Muscle of leg (tissue), 11 donors: ENCODE measurements around the gene PRSS56. TPM values are rescaled to one million over a fixed set of nuclear protein-coding genes. Genes with fewer than 3 reads are reported as not detected.
"Not testable (repeated sequence)": the region's sequence is repeated elsewhere in the genome, so short reads cannot be mapped to it uniquely, and the experiment has no call there.

Source experiments
- DNase-seq: peaks from one replicate; pipeline ENCODE4 v3.0.0; 2013
- H3K27ac ChIP-seq: one replicate; pipeline ENCODE4 v1.5.1; 2013; ENCODE audit warnings: mild to moderate bottlenecking, low read length, control low read depth
- H3K27me3 ChIP-seq: one replicate; pipeline ENCODE4 v1.6.1; 2013; ENCODE audit warnings: low read length; ENCODE audit not compliant: control insufficient read depth, insufficient read depth
- H3K36me3 ChIP-seq: one replicate; pipeline ENCODE4 v1.6.1; 2013; ENCODE audit warnings: low read length; ENCODE audit not compliant: control insufficient read depth, insufficient read depth
- H3K4me1 ChIP-seq: one replicate; pipeline ENCODE4 v1.6.1; 2013; ENCODE audit warnings: low read length; ENCODE audit not compliant: control insufficient read depth, insufficient read depth
- H3K4me3 ChIP-seq: one replicate; pipeline ENCODE4 v1.5.1; 2013; ENCODE audit warnings: low read length, control low read depth
- H3K9me3 ChIP-seq: replicated peaks from 2 replicates; pipeline ENCODE4 v1.6.1; 2013; ENCODE audit warnings: low read depth, low read length; ENCODE audit not compliant: control insufficient read depth
- WGBS: methylation state at CpG from one replicate; pipeline ENCODE4 v1.1.5; 2013; ENCODE audit warnings: missing lambda C conversion rate; ENCODE audit not compliant: insufficient coverage; 5-methylcytosine and 5-hydroxymethylcytosine counted together
- polyA plus RNA-seq, 8 donors: library from polyadenylated mRNA; unstranded; fragments of 120-200 nt; gene quantifications; one replicate each; pipeline versions ENCODE4 v1.2.1 to v1.2.3, GENCODE V29; 2013; ENCODE audit warnings: inconsistent platforms in 1 of 8, low replicate concordance in 1 of 8; ENCODE audit not compliant: insufficient read length in 8 of 8, insufficient read depth in 1 of 8
- total RNA-seq: library from RNA; stranded (reverse); fragments of 120-200 nt; gene quantifications from one replicate; pipeline ENCODE4 v1.2.4, GENCODE V29; 2013

PRSS56 gene
- total and polyA plus RNA-seq, 9 donors: 1.7 to 2.6 (median 2.1) TPM

DNA sequence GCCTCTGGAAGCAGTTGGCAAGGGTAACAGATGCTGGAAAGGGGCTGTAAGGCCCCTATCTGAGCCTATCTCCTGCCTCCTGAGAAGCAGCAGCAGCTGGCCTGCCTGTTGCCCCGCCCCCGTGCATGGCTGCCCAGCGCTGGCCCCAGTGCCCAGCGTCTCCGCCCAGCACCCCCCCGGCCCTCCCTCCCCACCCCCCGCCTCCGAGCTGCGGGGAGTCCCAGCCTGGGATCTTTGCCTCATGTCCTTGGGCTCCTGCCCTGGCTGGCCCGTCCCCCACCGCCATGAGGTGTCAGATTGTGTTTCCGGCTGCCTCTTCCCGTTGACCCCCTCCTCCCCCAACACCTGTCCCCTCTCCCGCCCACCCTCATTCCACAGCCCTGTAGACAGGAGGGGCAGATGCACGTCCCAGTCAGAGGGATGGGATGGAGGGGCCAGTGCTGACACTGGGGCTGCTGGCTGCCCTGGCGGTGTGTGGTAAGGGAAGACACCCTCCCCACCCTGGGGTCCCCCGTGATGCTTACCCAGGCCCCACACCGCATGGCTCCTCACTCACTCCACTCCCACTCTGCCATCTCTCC lies 5.7 kb downstream of the PRSS56 start, which contains the start of gene CHRND:
CHRND (plus strand) TSS at position 370 of the 581 bp plus-strand sequence; CDS start at position 426, 56 bp downstream.
- peaks cover 46% of the 10 kb centered on the region for H3K27me3 ChIP-seq
- peak within 1 kb of the TSS; percentile 51 for H3K4me3 ChIP-seq
- peak; percentile 92 for DNase-seq
- peaks cover 70% of the 10 kb centered on the region for H3K4me1 ChIP-seq
- no CpG with 5 or more reads among the region's 18 CpGs for WGBS
- H3K9me3 ChIP-seq: no peaks in the 10 kb centered on the region
- peak within 1 kb of the TSS; percentile 92 for H3K27ac ChIP-seq
- H3K36me3 ChIP-seq: peaks cover 8% of the 10 kb centered on the region

DNA sequence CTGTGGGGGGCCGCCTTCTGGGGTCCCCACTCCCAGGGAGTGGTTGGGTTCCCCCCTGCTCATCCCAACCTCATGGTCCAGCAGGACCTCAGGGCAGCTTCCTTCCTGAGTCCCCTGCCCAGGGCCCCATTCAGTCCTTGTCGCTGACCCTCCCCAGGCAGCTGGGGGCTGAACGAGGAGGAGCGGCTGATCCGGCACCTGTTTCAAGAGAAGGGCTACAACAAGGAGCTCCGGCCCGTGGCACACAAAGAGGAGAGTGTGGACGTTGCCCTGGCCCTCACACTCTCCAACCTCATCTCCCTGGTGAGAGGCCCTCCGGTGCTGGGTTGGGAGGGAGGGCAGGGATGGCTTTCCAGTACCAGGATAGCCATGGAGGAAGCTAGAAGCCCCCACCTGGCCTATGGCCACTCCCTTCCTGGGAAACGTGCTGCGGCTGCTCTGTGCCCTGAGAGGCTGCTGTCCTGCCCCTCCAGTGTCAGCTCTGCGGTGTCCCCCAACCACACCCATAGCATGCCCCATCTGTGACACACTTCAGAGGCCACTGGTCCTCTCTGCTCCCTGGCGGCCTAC lies 6.3 kb downstream of the PRSS56 start:
- H3K4me3 ChIP-seq: peak overlapping the region; percentile 51
- no peaks in the 10 kb centered on the region for H3K9me3 ChIP-seq
- peak overlapping the region; percentile 90 for H3K27ac ChIP-seq
- DNase-seq: peak; percentile 56
- peaks cover 70% of the 10 kb centered on the region for H3K4me1 ChIP-seq
- peaks cover 40% of the 10 kb centered on the region for H3K27me3 ChIP-seq
- peaks cover 10% of the 10 kb centered on the region for H3K36me3 ChIP-seq
- whole genome bisulfite sequencing: 37% methylated on average over 4 of the region's 13 CpGs

DNA sequence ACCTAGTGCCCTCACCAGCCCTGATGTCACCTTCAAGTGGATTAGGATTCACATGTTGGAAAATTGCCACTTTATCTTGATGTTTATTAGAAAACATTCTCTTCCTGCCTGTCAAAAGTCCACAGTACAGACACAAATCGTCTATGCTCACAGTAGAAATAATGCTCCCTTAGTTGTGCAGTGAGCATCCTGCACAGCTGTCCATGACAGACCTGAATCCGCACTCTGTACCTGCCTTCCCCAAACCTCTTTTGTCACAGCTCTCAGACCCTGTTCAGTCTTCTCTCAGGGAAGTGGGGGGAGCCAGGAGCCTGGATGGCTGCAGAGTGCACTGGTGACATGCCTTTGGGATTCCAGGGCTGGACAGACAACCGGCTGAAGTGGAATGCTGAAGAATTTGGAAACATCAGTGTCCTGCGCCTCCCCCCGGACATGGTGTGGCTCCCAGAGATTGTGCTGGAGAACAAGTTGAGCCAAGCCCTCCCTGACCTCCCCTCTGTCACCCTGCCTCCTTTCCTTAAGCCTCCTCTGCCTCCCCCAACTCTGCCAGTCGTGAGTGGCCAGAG lies 7.8 kb downstream of the PRSS56 start:
- Histone ChIP-seq H3K4me3 (no peak overlapping the region), H3K27me3 (peaks cover 27% of the 10 kb centered on the region), H3K36me3 (peaks cover 10% of the 10 kb centered on the region), H3K4me1 (peaks cover 67% of the 10 kb centered on the region), H3K9me3 (no peaks in the 10 kb centered on the region), H3K27ac (peak overlapping the region; percentile 74)
- WGBS: 64% methylated on average over 4 of the region's 6 CpGs
- DNase-seq: no peak

DNA sequence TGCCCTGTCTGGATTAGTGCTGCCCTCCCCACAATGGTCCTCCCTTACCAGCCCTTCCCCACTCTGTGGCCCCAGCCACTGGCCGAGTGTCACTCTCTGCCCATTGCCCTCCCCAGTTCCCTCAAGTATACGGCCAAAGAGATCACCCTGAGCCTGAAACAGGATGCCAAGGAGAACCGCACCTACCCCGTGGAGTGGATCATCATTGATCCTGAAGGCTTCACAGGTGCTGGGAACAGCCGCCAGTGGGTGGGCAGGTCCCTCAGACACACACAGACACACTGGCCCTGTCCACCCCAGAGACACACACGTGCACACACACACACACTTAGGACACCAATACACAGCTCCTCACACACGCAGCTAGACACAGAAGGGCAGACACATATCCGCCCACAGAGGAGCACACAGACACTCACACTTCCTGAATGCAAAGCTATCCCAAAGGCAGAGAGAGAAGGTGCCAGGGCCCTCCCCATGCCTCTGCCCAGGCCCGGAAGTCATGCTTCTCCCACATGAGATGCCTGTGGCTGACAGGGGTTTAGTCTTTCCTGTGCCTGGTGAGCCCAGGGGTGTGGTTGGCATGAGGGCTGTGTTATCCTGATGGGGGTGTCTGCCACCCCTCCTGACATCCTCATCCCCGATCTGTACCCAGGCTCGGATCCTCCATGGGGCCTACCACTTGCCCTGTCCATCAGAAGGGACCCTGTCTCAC lies 8.7 kb downstream of the PRSS56 start:
- DNase-seq: peak; percentile 39
- peaks cover 64% of the 10 kb centered on the region for H3K4me1 ChIP-seq
- H3K27ac ChIP-seq: peak overlapping the region; percentile 75
- 64% methylated on average over 8 of the region's 11 CpGs for WGBS
- H3K27me3 ChIP-seq: peaks cover 18% of the 10 kb centered on the region
- no peak overlapping the region for H3K4me3 ChIP-seq
- peaks cover 12% of the 10 kb centered on the region for H3K36me3 ChIP-seq
- no peaks in the 10 kb centered on the region for H3K9me3 ChIP-seq

DNA sequence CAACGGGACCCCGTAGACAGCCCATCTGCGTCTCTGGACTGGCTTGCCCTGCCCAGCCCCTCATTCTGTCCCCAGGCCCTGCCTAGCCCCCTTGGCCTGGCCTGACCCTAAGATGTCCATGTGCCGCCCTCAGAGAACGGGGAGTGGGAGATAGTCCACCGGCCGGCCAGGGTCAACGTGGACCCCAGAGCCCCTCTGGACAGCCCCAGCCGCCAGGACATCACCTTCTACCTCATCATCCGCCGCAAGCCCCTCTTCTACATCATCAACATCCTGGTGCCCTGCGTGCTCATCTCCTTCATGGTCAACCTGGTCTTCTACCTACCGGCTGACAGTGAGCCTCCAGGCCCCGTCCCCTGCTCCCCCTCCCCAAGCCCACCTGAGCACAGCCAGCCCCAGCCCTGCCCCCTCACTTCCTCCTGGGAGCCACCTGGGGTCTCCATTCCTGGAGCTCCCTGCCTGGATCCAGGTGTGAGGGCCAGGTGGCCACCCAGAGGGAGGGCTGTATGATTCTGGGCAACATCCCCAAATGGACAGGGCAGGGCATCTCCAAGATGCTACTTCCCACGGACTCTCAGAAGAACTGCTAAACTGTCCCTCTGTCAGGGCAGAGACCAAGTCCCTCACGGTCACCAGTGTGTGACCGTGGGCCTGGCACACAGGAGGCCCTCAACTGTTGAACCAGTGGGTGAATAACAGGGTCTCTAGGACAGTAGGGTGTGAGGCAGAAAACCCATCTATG lies 9.8 kb downstream of the PRSS56 start:
- DNase-seq: no peak
- Histone ChIP-seq H3K4me1 (peaks cover 65% of the 10 kb centered on the region), H3K27ac (no peak overlapping the region), H3K36me3 (peaks cover 23% of the 10 kb centered on the region), H3K9me3 (no peaks in the 10 kb centered on the region), H3K4me3 (no peak overlapping the region), H3K27me3 (peaks cover 9% of the 10 kb centered on the region)
- WGBS: 83% methylated on average over 15 of the region's 17 CpGs

DNA sequence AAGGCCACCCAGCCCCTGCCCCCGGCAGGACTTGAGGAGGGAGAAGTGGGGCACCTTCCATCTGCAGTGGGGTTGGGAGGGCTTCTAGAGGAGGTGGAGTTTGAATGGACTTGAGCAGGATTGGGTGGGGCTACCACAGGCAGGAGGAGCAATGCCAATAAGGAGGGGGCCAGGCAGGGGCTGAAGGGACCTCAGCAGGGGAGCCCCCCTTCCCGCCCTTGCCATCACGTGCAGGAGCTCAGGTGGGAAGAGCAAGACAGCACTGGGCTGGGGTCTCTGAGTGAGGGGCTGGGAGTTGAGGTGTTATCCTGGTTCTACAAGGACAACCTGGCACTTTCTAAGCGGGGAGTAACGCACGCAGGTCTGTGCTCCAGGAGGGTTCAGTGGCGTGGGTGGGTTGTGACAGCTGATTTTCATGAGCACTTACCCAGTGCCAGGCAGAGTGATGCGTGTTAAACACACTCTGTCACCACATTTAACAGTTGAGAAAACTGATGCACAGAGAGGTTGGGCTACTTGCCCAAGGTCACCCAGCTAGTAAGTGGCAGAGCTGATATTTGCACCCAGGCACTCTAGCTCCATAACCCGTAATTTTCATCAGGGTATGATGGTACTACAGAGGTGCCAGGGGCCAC lies 10.6 kb downstream of the PRSS56 start:
- no peak overlapping the region for H3K4me3 ChIP-seq
- H3K4me1 ChIP-seq: peaks cover 64% of the 10 kb centered on the region
- no peaks in the 10 kb centered on the region for H3K9me3 ChIP-seq
- H3K36me3 ChIP-seq: peaks cover 30% of the 10 kb centered on the region
- DNase-seq: no peak
- WGBS: 70% methylated on average over 8 of the region's 9 CpGs
- no peak overlapping the region for H3K27ac ChIP-seq
- H3K27me3 ChIP-seq: peaks cover 4% of the 10 kb centered on the region

DNA sequence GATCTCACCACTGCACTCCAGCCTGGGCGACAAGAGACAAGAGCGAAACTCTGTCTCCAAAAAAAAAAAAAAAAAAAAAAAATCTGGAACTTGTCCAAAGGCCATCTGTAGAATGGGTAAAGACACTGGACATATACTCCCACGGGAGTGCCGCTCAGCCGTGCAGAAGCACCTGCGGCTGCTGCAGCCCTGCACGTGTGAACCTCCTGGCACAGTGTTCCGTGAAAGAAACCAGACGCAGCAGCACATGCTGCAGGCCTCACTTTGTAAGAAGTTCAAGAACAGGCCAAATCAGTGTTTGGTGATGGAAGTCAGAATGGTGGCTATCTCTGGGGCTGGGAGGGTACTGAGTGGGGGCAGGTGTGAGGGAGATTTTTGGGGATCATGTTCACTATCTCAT lies 12.2 kb downstream of the PRSS56 start:
- Histone ChIP-seq H3K4me1 (peaks cover 59% of the 10 kb centered on the region), H3K27ac (no peak overlapping the region), H3K36me3 (peaks cover 38% of the 10 kb centered on the region), H3K9me3 (peaks cover 5% of the 10 kb centered on the region), H3K27me3 (peaks cover 4% of the 10 kb centered on the region), H3K4me3 (no peak overlapping the region)
- 31% methylated on average over 7 of the region's 9 CpGs for WGBS
- DNase-seq: no peak

DNA sequence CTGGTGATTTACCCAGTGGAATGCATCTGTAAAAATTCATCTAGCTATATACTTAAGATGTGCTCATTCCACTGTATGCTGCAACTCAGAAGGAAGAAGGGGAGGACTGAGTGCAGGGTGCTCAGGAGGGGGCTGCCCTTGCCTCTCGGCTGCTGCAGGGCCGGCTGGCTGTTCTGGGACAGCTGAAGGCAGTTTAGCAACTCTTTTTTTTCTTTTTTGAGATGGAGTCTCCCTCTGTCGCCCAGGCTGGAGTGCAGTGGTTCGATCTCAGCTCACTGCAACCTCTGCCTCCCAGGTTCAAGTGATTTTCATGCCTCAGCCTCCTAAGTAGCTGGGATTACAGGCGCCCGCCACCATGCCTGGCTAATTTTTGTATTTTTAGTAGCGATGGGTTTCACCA lies 12.6 kb downstream of the PRSS56 start:
- H3K4me1 ChIP-seq: peaks cover 59% of the 10 kb centered on the region
- not testable (repeated sequence) for H3K4me3 ChIP-seq, DNase-seq, H3K9me3 ChIP-seq, H3K27me3 ChIP-seq, H3K27ac ChIP-seq
- peaks cover 38% of the 10 kb centered on the region for H3K36me3 ChIP-seq
- WGBS: 80% methylated on average over 2 of the region's 7 CpGs

DNA sequence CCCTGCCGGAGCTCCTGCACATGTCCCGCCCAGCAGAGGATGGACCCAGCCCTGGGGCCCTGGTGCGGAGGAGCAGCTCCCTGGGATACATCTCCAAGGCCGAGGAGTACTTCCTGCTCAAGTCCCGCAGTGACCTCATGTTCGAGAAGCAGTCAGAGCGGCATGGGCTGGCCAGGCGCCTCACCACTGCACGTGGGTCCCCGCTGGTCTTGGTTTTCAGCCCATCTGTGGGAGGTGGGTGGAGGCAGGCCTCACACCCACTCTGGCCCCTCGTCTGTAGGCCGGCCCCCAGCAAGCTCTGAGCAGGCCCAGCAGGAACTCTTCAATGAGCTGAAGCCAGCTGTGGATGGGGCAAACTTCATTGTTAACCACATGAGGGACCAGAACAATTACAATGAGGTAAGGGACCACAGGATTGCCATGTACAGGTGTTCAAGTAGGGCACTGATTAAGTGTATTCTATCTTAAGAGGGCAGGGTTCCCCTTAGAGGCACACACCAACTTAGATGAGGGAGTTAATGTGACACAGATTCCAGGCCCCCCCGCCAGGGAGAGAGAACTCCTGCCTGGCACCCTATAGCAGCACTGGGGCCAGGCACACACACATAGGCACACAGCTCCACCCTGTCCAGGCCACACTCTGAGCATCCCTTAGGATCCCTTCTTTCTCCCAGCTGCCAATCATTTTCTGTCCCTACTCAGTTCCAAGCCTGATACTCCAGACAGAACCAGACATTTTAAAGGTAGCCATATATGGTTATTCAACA lies 13.9 kb downstream of the PRSS56 start:
- H3K27ac ChIP-seq: peak overlapping the region; percentile 13
- H3K36me3 ChIP-seq: peaks cover 30% of the 10 kb centered on the region
- peaks cover 4% of the 10 kb centered on the region for H3K27me3 ChIP-seq
- DNase-seq: no peak
- H3K4me1 ChIP-seq: peaks cover 58% of the 10 kb centered on the region
- H3K4me3 ChIP-seq: no peak overlapping the region
- 46% methylated on average over 12 of the region's 13 CpGs for WGBS
- H3K9me3 ChIP-seq: peaks cover 5% of the 10 kb centered on the region
